ENCODE measurements around the gene BLOC1S3.

GRCh38 chr19:45160870-45161737 is 17.5 kb upstream of the BLOC1S3 start, which contains the start of gene NKPD1:
- TF ChIP-seq FOXP2 (optimal IDR thresholded peaks at IDR 0.05; ENCODE audit: control extremely low read depth, extremely low read length, insufficient read depth) = no peak
- TF ChIP-seq POLR2AphosphoS5 (IDR thresholded peaks at IDR 0.05; ENCODE audit: borderline replicate concordance, low read depth, low read length) = no peak
- no peak for TF ChIP-seq EZH2 (IDR thresholded peaks at IDR 0.05)
